Hepatocyte (in vitro differentiated cells): Measurements from ENCODE around the gene SEC22C. TPM values are rescaled to one million over a fixed set of nuclear protein-coding genes. Genes with fewer than 3 reads are reported as not detected.
A peak's percentile ranks its signal among the peaks of the same experiment; 100 is the strongest.

ENCODE experiments used
- DNase-seq: peaks from one replicate; pipeline ENCODE4 v3.0.0-alpha.2; 2016; ENCODE audit warnings: low spot score
- H2AFZ ChIP-seq: fragments of 200-600 bp; sonication (generic); 2 replicates; pipeline ENCODE4 v1.6.0; 2016; ENCODE audit warnings: antibody characterized with exemption, mild to moderate bottlenecking
- H3K27ac ChIP-seq: fragments of 200-600 bp; sonication (generic); 2 replicates; pipeline ENCODE4 v1.5.1; 2016; ENCODE audit warnings: mild to moderate bottlenecking
- H3K27me3 ChIP-seq: fragments of 200-600 bp; sonication (generic); 2 replicates; pipeline ENCODE4 v1.6.1; 2016
- H3K36me3 ChIP-seq: fragments of 200-600 bp; sonication (generic); replicated peaks from 2 replicates; pipeline ENCODE4 v1.5.1; 2016; ENCODE audit warnings: low read depth; ENCODE audit not compliant: insufficient read depth
- H3K4me1 ChIP-seq: fragments of 200-600 bp; sonication (generic); 2 replicates; pipeline ENCODE4 v1.5.1; 2016; ENCODE audit warnings: mild to moderate bottlenecking, moderate library complexity; ENCODE audit not compliant: insufficient read depth
- H3K4me2 ChIP-seq: fragments of 200-600 bp; sonication (generic); 2 replicates; pipeline ENCODE4 v1.6.0; 2016
- H3K4me3 ChIP-seq: fragments of 200-600 bp; sonication (generic); 2 replicates; pipeline ENCODE4 v1.5.1; 2016; ENCODE audit warnings: mild to moderate bottlenecking
- H3K79me2 ChIP-seq: fragments of 200-600 bp; sonication (generic); 2 replicates; pipeline ENCODE4 v1.6.0; 2017; ENCODE audit warnings: mild to moderate bottlenecking
- H3K9me2 ChIP-seq: fragments of 200-600 bp; sonication (generic); replicated peaks from 2 replicates; pipeline ENCODE4 v1.6.0; 2017; ENCODE audit warnings: mild to moderate bottlenecking; ENCODE audit not compliant: insufficient read depth
- H3K9me3 ChIP-seq: fragments of 200-600 bp; sonication (generic); 2 replicates; pipeline ENCODE4 v1.5.1; 2016; ENCODE audit warnings: low read depth, mild to moderate bottlenecking
- H4K20me1 ChIP-seq: fragments of 200-600 bp; sonication (generic); 2 replicates; pipeline ENCODE4 v1.6.0; 2016; ENCODE audit warnings: mild to moderate bottlenecking; ENCODE audit not compliant: insufficient read depth, poor library complexity, severe bottlenecking
- EZH2 ChIP-seq: fragments of 200-600 bp; sonication (generic); IDR thresholded peaks from 2 replicates; pipeline ENCODE4 v1.6.1; 2016; ENCODE audit warnings: antibody characterized with exemption, mild to moderate bottlenecking, borderline replicate concordance
- EZH2phosphoT487 ChIP-seq: fragments of 200-600 bp; sonication (generic); IDR thresholded peaks from one replicate; pipeline ENCODE4 v1.6.1; 2018; ENCODE audit warnings: antibody characterized with exemption, mild to moderate bottlenecking, low read depth, moderate library complexity; ENCODE audit not compliant: unreplicated experiment, severe bottlenecking
- WGBS: methylation state at CpG from one replicate; pipeline ENCODE4 v1.1.6; 2016; ENCODE audit warnings: low lambda C conversion rate; ENCODE audit errors: missing lambda C conversion rate; 5-methylcytosine and 5-hydroxymethylcytosine counted together
- polyA plus RNA-seq: library from polyadenylated mRNA; unstranded; fragments of >200 nt; fragmentation: Nextera tagmentation; extraction: Ambion mirVana; gene quantifications from 2 replicates; pipeline ENCODE4 v1.2.1, GENCODE V29; 2016
- total RNA-seq: library from RNA; depleted of rRNA; stranded (reverse); fragments of >200 nt; gene quantifications from 2 replicates; pipeline ENCODE4 v1.2.3, GENCODE V29; 2014
- TF ChIP-seq, protein P1 (sequence below): fragments of 200-600 bp; sonication (generic); IDR thresholded peaks from 2 replicates; pipeline ENCODE4 v1.5.1; 2016; ENCODE audit warnings: antibody characterized with exemption, mild to moderate bottlenecking; ENCODE audit not compliant: poor library complexity

SEC22C gene
- total and polyA plus RNA-seq, 2 experiments from 2014 or later = 31.4 to 53.9 TPM

DNA sequence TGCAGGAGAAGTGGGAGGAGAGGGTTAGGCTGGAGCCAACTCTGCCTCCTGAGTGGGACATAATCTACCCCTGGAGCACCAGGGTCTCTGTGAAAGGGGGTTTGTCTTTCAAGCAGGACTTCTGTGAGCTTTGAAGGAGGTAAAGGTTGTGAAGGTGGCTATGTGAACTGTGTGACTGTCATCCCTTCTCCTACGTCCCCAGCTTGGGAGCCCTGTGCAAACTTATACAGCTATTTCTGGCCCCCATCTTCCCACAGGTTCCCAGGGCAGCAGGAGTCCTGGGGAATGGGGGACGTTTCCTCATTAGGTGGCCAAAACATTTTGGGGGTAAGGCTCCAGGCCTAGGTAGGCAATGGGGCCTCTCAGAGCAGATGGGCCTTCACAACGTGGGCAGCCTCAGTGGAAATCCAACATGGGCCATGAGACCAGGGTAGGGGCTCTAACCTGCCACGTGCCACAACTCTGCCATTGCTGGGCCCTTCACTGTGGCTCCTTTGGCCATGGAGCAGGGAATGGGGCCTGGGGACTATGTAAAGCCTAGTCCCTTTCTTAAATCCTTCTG, 75.8 kb downstream of the SEC22C start:
- no peaks in the 10 kb centered on the region for H3K9me3 ChIP-seq
- peak overlapping the region; percentile 41 for H3K4me2 ChIP-seq
- WGBS = 88% methylated on average over 4 of the region's 4 CpGs
- no peaks in the 10 kb centered on the region for H3K9me2 ChIP-seq
- H3K4me3 ChIP-seq = no peak overlapping the region
- no peaks in the 10 kb centered on the region for H3K36me3 ChIP-seq
- no peak overlapping the region for H2AFZ ChIP-seq
- H3K27ac ChIP-seq = peak overlapping the region; percentile 98
- TF ChIP-seq, protein P1, sequence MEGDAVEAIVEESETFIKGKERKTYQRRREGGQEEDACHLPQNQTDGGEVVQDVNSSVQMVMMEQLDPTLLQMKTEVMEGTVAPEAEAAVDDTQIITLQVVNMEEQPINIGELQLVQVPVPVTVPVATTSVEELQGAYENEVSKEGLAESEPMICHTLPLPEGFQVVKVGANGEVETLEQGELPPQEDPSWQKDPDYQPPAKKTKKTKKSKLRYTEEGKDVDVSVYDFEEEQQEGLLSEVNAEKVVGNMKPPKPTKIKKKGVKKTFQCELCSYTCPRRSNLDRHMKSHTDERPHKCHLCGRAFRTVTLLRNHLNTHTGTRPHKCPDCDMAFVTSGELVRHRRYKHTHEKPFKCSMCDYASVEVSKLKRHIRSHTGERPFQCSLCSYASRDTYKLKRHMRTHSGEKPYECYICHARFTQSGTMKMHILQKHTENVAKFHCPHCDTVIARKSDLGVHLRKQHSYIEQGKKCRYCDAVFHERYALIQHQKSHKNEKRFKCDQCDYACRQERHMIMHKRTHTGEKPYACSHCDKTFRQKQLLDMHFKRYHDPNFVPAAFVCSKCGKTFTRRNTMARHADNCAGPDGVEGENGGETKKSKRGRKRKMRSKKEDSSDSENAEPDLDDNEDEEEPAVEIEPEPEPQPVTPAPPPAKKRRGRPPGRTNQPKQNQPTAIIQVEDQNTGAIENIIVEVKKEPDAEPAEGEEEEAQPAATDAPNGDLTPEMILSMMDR = no peak
- TF ChIP-seq EZH2phosphoT487 (no peak), EZH2 (no peak)
- peaks cover 58% of the 10 kb centered on the region for H3K4me1 ChIP-seq
- DNase-seq = no peak
- H3K27me3 ChIP-seq = peaks cover 9% of the 10 kb centered on the region
- peaks cover 6% of the 10 kb centered on the region for H3K79me2 ChIP-seq
- no peaks in the 10 kb centered on the region for H4K20me1 ChIP-seq

DNA sequence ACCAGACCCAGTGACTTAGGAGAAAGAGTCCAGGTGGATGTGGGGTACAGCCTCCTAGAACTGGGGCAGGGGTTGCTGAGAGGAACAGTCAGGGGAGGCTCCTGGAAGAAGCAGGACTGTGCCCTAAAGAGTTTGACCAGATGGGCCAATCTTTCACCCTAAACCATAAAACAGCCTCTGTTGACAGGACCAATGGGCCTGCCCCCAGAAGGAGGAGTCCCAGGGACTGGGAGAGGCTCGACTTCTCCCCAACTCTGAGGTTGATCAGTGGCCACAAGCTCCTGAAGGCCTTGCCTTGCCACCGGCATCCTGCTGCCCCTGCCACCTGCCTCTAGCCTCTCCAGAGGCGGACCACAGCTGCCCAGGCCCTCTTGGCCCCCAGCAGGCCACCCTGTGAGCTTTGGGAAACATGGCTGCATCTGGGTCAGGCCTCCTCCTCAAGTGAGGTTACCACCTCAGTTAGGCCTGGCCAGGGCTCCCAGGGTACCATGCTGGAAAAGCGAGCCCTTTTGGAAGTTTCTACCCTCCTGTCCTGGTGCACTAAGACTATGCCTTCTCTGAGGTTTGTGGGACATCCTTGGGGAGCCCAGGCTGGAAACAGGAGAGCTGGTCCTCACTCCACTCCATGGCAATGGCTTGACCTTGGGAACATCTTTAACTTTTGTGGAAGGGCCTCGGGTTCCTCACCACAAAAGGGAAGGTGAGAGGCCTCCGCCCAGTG, 76.5 kb downstream of the SEC22C start:
- Histone ChIP-seq H3K4me3 (no peak overlapping the region), H3K4me1 (peaks cover 51% of the 10 kb centered on the region), H4K20me1 (no peaks in the 10 kb centered on the region), H3K9me3 (no peaks in the 10 kb centered on the region), H3K27ac (peak overlapping the region; percentile 98), H3K4me2 (peak overlapping the region; percentile 51), H3K36me3 (no peaks in the 10 kb centered on the region), H2AFZ (no peak overlapping the region), H3K9me2 (no peaks in the 10 kb centered on the region), H3K79me2 (peaks cover 6% of the 10 kb centered on the region), H3K27me3 (peaks cover 15% of the 10 kb centered on the region)
- TF ChIP-seq, protein P1 = no peak
- TF ChIP-seq EZH2phosphoT487 (no peak), EZH2 (no peak)
- WGBS = 92% methylated on average over 6 of the region's 6 CpGs
- DNase-seq = peak; percentile 48

DNA sequence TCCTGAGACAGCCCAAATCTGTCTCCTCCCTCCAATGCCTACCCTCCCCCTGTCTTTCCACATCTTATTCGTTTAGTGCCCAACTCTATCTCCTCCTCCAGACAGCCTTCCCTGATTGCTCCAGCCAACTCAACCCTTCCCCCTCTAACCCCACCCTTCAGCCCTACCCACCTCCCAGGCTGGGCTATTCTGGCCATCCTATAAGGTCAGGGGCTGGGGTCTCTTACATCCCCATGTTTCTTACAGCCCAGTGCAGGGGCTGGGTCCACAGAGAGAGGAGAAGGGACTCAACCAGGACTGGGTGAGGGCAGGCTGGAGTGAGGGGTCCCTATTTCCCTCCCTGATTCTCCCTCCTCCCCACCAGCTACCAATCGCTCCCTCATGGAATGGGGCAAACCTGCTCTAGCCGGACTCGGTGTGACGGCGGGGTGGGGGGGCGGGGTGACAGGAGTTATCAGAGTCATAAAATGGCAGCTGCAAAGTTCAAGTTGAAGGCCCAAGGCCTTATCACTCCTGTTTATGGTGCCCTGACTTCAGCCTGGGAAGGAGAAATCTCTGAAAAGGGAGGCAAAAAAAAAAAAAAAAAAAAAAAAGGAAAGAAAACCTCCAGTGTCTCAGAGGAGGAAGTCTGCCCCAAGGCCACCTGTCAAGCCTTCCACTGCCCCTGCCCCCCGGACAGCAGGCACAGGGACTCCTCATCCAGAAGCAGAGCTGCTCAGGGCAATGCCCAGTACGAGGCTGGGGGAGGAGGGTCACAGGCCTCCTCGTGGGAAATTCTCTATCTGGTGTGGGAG, 77.2 kb downstream of the SEC22C start:
- TF ChIP-seq, protein P1 = no peak
- TF ChIP-seq EZH2phosphoT487 (no peak), EZH2 (no peak)
- Histone ChIP-seq H2AFZ (no peak overlapping the region), H3K36me3 (no peaks in the 10 kb centered on the region), H3K9me3 (no peaks in the 10 kb centered on the region), H3K79me2 (peaks cover 6% of the 10 kb centered on the region), H3K9me2 (no peaks in the 10 kb centered on the region), H3K27me3 (peaks cover 23% of the 10 kb centered on the region), H3K4me3 (no peak overlapping the region), H4K20me1 (no peaks in the 10 kb centered on the region), H3K27ac (peak overlapping the region; percentile 98), H3K4me1 (peaks cover 46% of the 10 kb centered on the region), H3K4me2 (peak overlapping the region; percentile 94)
- 67% methylated on average over 10 of the region's 10 CpGs for WGBS
- DNase-seq = peak; percentile 65
